ENCODE measurements around the gene IGSF21.
"Not testable (repeated sequence)": the region's sequence is repeated elsewhere in the genome, so short reads cannot be mapped to it uniquely, and the experiment has no call there.

Gene IGSF21

GRCh38 chr1:18411820-18412641, 304.4 kb downstream of the IGSF21 start:
- DNase-seq, result no peak

GRCh38 chr1:18412882-18413353, 305.3 kb downstream of the IGSF21 start:
- no peak for DNase-seq

- DNase-seq, result no peak
Measured at GRCh38 chr1:18413541-18414305, 306.1 kb downstream of the IGSF21 start.

- no peak for DNase-seq
Measured at GRCh38 chr1:18414321-18414720, 306.7 kb downstream of the IGSF21 start.

- no peak for DNase-seq
Measured at GRCh38 chr1:18414872-18415447, 307.4 kb downstream of the IGSF21 start.

- no peak for DNase-seq
Measured at GRCh38 chr1:18415448-18416027, 307.9 kb downstream of the IGSF21 start.

- DNase-seq, result not testable (repeated sequence)
Measured at GRCh38 chr1:18416126-18416525, 308.5 kb downstream of the IGSF21 start.

GRCh38 chr1:18417316-18418269, 310.0 kb downstream of the IGSF21 start:
- no peak for DNase-seq

- DNase-seq, result no peak
Measured at GRCh38 chr1:18419113-18419844, 311.7 kb downstream of the IGSF21 start.

- no peak for DNase-seq
Measured at GRCh38 chr1:18419845-18420184, 312.2 kb downstream of the IGSF21 start.

GRCh38 chr1:18422076-18422777, 314.6 kb downstream of the IGSF21 start:
- no peak for DNase-seq

GRCh38 chr1:18422954-18423353, 315.4 kb downstream of the IGSF21 start:
- DNase-seq, result no peak

GRCh38 chr1:18426580-18426979, 319.0 kb downstream of the IGSF21 start:
- no peak for DNase-seq
